IMR-90 (cell line): ENCODE data around the gene DUSP9. TPM values are rescaled to one million over a fixed set of nuclear protein-coding genes. Genes with fewer than 3 reads are reported as not detected.

Source experiments
- ATAC-seq: fragments of 200-7000 bp; cut with Tn5 transposase; 2 replicates; pipeline ENCODE4 v1.9.1; 2020; ENCODE audit warnings: low read depth, mild to moderate bottlenecking, moderate library complexity
- BruUV-seq: library from RNA; stranded (reverse); fragments of 400-500 nt; replicated peaks from 2 replicates; lab custom pipeline; 2021; lab: Mats Ljungman, UMichigan
- CTCF ChIA-PET: fragments of 300-600 bp; formaldehyde crosslinking; extraction: SDS; loops from one replicate; lab custom pipeline; 2021; ENCODE audit warnings: antibody characterized with exemption; lab: Yijun Ruan, JAX
- POLR2A ChIA-PET: fragments of 300-600 bp; sonication (Branson Sonifier 250); formaldehyde crosslinking; loops from one replicate; lab custom pipeline; 2022; ENCODE audit warnings: antibody characterized with exemption; ENCODE audit not compliant: unreplicated experiment; lab: Charles Lee
- DNase-seq: peaks from one replicate; pipeline ENCODE4 v3.0.0; 2013
- H2AFZ ChIP-seq: replicated peaks from 2 replicates; pipeline ENCODE3; 2013; ENCODE audit warnings: low read length, mild to moderate bottlenecking; ENCODE audit not compliant: poor library complexity
- H2AK5ac ChIP-seq: 2 replicates; pipeline ENCODE4 v1.6.1; 2013; ENCODE audit warnings: low read depth, low read length, inconsistent platforms
- H2AK9ac ChIP-seq: replicated peaks from 2 replicates; pipeline ENCODE3; 2013; ENCODE audit warnings: mild to moderate bottlenecking, low read depth, low read length, moderate library complexity; ENCODE audit not compliant: poor library complexity
- H2BK120ac ChIP-seq: 2 replicates; pipeline ENCODE4 v1.6.1; 2013; ENCODE audit warnings: low read depth, low read length, inconsistent platforms
- H2BK15ac ChIP-seq: 3 replicates; pipeline ENCODE4 v1.6.1; 2013; ENCODE audit warnings: low read depth, low read length, inconsistent platforms
- H2BK20ac ChIP-seq: 2 replicates; pipeline ENCODE4 v1.6.1; 2013; ENCODE audit warnings: low read depth, mild to moderate bottlenecking, inconsistent platforms, low read length, moderate library complexity
- H2BK5ac ChIP-seq: 2 replicates; pipeline ENCODE4 v1.6.1; 2013; ENCODE audit warnings: mild to moderate bottlenecking, low read depth, low read length, inconsistent platforms; ENCODE audit not compliant: poor library complexity, severe bottlenecking
- H3K14ac ChIP-seq: replicated peaks from 2 replicates; pipeline ENCODE4 v1.6.1; 2013; ENCODE audit warnings: low read depth, low read length, inconsistent platforms
- H3K18ac ChIP-seq: 2 replicates; pipeline ENCODE4 v1.6.1; 2013; ENCODE audit warnings: low read depth, low read length, control low read depth
- H3K23ac ChIP-seq: 2 replicates; pipeline ENCODE4 v1.6.1; 2013; ENCODE audit warnings: low read depth, low read length, inconsistent platforms
- H3K27ac ChIP-seq: 2 replicates; pipeline ENCODE4 v1.5.1; 2013; ENCODE audit warnings: mild to moderate bottlenecking, control low read depth, low read length; ENCODE audit not compliant: insufficient read depth
- H3K27me3 ChIP-seq: 2 replicates; pipeline ENCODE4 v1.6.1; 2013; ENCODE audit warnings: low read length; ENCODE audit not compliant: control insufficient read depth, insufficient read depth
- H3K36me3 ChIP-seq: 2 replicates; pipeline ENCODE4 v1.6.1; 2013; ENCODE audit warnings: low read length, mixed read lengths; ENCODE audit not compliant: control insufficient read depth, insufficient read depth
- H3K4ac ChIP-seq: 2 replicates; pipeline ENCODE4 v1.6.1; 2013; ENCODE audit warnings: low read depth, low read length, inconsistent platforms
- H3K4me1 ChIP-seq: 2 replicates; pipeline ENCODE4 v1.6.1; 2013; ENCODE audit warnings: low read length, mixed read lengths; ENCODE audit not compliant: control insufficient read depth, insufficient read depth
- H3K4me2 ChIP-seq: 2 replicates; pipeline ENCODE4 v1.6.1; 2013; ENCODE audit warnings: low read depth, mild to moderate bottlenecking, control low read depth, low read length, moderate library complexity
- H3K4me3 ChIP-seq: 2 replicates; pipeline ENCODE4 v1.5.1; 2013; ENCODE audit warnings: low read depth, mild to moderate bottlenecking, control low read depth, low read length, moderate library complexity; ENCODE audit not compliant: insufficient read depth
- H3K56ac ChIP-seq: 2 replicates; pipeline ENCODE4 v1.6.1; 2013; ENCODE audit warnings: low read length, inconsistent platforms; ENCODE audit not compliant: insufficient read depth; ENCODE audit errors: extremely low read depth
- H3K79me1 ChIP-seq, 2 experiments: 2 replicates each; pipeline ENCODE4 v1.6.1; 2013; ENCODE audit warnings: low read length in 2 of 2, inconsistent platforms in 1 of 2, low read depth in 1 of 2
- H3K9ac ChIP-seq: 2 replicates; pipeline ENCODE4 v1.6.1; 2013; ENCODE audit warnings: low read depth, low read length, control low read depth
- H3K9me1 ChIP-seq: 2 replicates; pipeline ENCODE4 v1.6.1; 2013; ENCODE audit warnings: low read length, inconsistent platforms; ENCODE audit not compliant: insufficient read depth
- H3K9me3 ChIP-seq: 2 replicates; pipeline ENCODE4 v1.6.1; 2013; ENCODE audit warnings: low read length; ENCODE audit not compliant: control insufficient read depth, insufficient read depth
- H4K20me1 ChIP-seq: 2 replicates; pipeline ENCODE4 v1.6.1; 2013; ENCODE audit warnings: low read length, inconsistent platforms; ENCODE audit not compliant: insufficient read depth
- H4K5ac ChIP-seq: 2 replicates; pipeline ENCODE4 v1.6.1; 2013; ENCODE audit warnings: mild to moderate bottlenecking, low read depth, low read length, control low read depth
- H4K8ac ChIP-seq, 2 experiments: 2 replicates each; pipeline ENCODE4 v1.6.1; 2013; ENCODE audit warnings: low read depth in 2 of 2, low read length in 2 of 2, control low read depth in 1 of 2, inconsistent platforms in 1 of 2
- H4K91ac ChIP-seq: 2 replicates; pipeline ENCODE4 v1.6.1; 2013; ENCODE audit warnings: low read depth, low read length, inconsistent platforms; ENCODE audit not compliant: insufficient read depth
- BHLHE40 ChIP-seq: fragments of 150-350 bp; IDR thresholded peaks from 2 replicates; pipeline ENCODE4 v1.6.1; 2016; ENCODE audit warnings: mild to moderate bottlenecking, low read depth, low read length
- CHD1 ChIP-seq: IDR thresholded peaks from 2 replicates; pipeline ENCODE4 v1.6.1; 2012; ENCODE audit warnings: low read depth, low read length, improper control_type of control experiment
- FOS ChIP-seq: fragments of 150-350 bp; IDR thresholded peaks from 2 replicates; pipeline ENCODE4 v1.6.1; 2016; ENCODE audit warnings: low read depth, low read length
- MAZ ChIP-seq: IDR thresholded peaks from 2 replicates; pipeline ENCODE4 v1.6.1; 2012; ENCODE audit warnings: low read depth, mild to moderate bottlenecking, low read length, improper control_type of control experiment, moderate library complexity, borderline replicate concordance
- POLR2A ChIP-seq: IDR thresholded peaks from 2 replicates; pipeline ENCODE4 v1.6.1; 2012; ENCODE audit warnings: mild to moderate bottlenecking, low read depth, low read length
- RAD21 ChIP-seq: IDR thresholded peaks from 2 replicates; pipeline ENCODE4 v1.6.1; 2012; ENCODE audit warnings: low read length, improper control_type of control experiment
- RFX5 ChIP-seq: IDR thresholded peaks from 2 replicates; pipeline ENCODE4 v1.8.0; 2012; ENCODE audit warnings: low read depth, mild to moderate bottlenecking, low read length, moderate library complexity
- WGBS, 2 experiments: methylation state at CpG; one replicate each; pipeline versions ENCODE4 v1.1.5 to v1.1.7; 2013; ENCODE audit warnings: missing lambda C conversion rate in 2 of 2; ENCODE audit not compliant: insufficient read length in 1 of 2; ENCODE audit errors: extremely low coverage in 2 of 2; 5-methylcytosine and 5-hydroxymethylcytosine counted together
- dilution Hi-C: fragments of 300-500 bp; cut with HindIII; formaldehyde crosslinking; loops from one replicate; pipeline ENCODE4 v1.14.3; 2018; ENCODE audit warnings: low sequenced_read_pairs; ENCODE audit not compliant: unreplicated experiment
- in situ Hi-C: fragments of 300-500 bp; cut with MboI; formaldehyde crosslinking; loops from 3 replicates; pipeline ENCODE4 v1.14.3; 2019; ENCODE audit warnings: low sequenced_read_pairs, inconsistent platforms, mixed read lengths
- intact Hi-C: fragments of 100-400 bp; cut with micrococcal nuclease; formaldehyde crosslinking; loops from 2 replicates; pipeline ENCODE4 v1.10.0; 2022
- polyA plus RNA-seq, 3 experiments: library from polyadenylated mRNA; depleted of rRNA; stranded (reverse); fragments of >200 nt; gene quantifications; 2 replicates each; pipeline ENCODE4 v1.2.3, GENCODE V29; 2012; ENCODE audit warnings: low replicate concordance in 1 of 3
- total RNA-seq: library from RNA; depleted of rRNA; stranded (reverse); fragments of >200 nt; gene quantifications from 2 replicates; pipeline ENCODE4 v1.2.3, GENCODE V29; 2012
- TF ChIP-seq, protein P1 (sequence below): fragments of 150-350 bp; IDR thresholded peaks from 2 replicates; pipeline ENCODE4 v1.6.1; 2016; ENCODE audit warnings: low read depth, mild to moderate bottlenecking, low read length, moderate library complexity, borderline replicate concordance

The DUSP9 gene
- total and polyA plus RNA-seq, 2 of the 4 experiments (the other 2 are of a cell fraction), result under 0.01 to 0.09 TPM

DNA sequence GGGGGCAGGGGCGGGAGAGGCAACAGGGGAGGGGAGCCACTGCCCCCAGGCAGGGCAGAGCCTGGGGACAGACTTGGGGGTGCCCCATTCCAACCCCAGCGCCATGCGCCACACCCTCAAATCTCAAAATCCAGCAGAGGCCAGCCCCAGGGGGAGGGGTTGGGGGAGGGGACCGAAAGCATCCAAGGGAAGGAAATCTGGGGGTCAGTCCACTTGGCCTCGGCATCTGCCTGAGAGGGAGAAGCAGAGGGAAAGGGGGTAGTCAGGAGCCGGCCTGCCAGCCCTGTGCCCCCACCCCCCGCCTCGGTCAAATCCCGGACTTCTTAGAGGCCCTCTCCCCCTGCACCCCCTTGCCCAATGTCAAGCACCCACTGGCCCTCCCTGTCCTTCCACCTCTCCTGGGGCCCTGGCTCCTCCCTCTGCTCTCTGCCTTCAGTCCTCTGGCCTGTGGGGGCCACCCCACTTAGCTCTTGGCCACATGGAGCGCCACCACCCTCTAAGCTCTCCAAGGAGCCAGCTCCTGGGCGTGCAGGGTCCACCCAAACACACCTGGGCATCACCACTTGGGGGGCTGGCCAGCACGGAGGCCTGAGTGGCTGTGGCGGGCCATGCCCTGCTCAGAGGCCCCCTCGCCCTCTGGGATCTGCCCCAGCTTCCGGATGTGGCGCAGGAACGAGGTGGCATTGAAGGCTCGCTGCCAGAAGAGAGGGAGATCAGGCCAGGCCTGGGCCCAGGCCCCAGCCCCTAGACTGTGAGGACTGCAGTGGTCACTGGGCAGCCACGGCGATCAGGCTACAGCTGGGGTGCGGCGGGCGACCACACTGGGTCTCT, 23.1 kb downstream of the DUSP9 start:
- H3K18ac ChIP-seq, result no peak overlapping the region
- no peak overlapping the region for H2AK9ac ChIP-seq
- intact Hi-C loops (loop anchor here (5.0 kb wide), 2 partner anchors 638 to 728 kb away; no protein-coding TSS in a partner anchor), in situ Hi-C loops (loop anchor here (5.0 to 25.0 kb wide), 2 partner anchors 113 to 708 kb away; no protein-coding TSS in a partner anchor), dilution Hi-C loops (no loop called here)
- DNase-seq (no peak), ATAC-seq (no peak)
- no peak overlapping the region for H4K91ac ChIP-seq
- H2BK20ac ChIP-seq, result no peak overlapping the region
- H2BK5ac ChIP-seq, result no peak overlapping the region
- 76% methylated on average over 6 of the region's 23 CpGs; no CpG with 5 or more reads in 1 of the 2 experiments for WGBS, 2 experiments
- H3K4ac ChIP-seq, result no peak overlapping the region
- no peak overlapping the region for H3K9ac ChIP-seq
- H3K4me2 ChIP-seq, result no peak overlapping the region
- no peak overlapping the region for H3K27ac ChIP-seq
- no peak overlapping the region for H2BK15ac ChIP-seq
- H3K4me3 ChIP-seq, result no peak overlapping the region
- no TSS peak for BruUV-seq
- no peak overlapping the region for H3K14ac ChIP-seq
- peaks cover 6% of the 10 kb centered on the region for H3K9me3 ChIP-seq
- no peaks in the 10 kb centered on the region for H3K4me1 ChIP-seq
- no peak for TF ChIP-seq MAZ
- no peak for TF ChIP-seq BHLHE40
- TF ChIP-seq POLR2A, result no peak
- no peak for TF ChIP-seq RAD21
- TF ChIP-seq, protein P1, sequence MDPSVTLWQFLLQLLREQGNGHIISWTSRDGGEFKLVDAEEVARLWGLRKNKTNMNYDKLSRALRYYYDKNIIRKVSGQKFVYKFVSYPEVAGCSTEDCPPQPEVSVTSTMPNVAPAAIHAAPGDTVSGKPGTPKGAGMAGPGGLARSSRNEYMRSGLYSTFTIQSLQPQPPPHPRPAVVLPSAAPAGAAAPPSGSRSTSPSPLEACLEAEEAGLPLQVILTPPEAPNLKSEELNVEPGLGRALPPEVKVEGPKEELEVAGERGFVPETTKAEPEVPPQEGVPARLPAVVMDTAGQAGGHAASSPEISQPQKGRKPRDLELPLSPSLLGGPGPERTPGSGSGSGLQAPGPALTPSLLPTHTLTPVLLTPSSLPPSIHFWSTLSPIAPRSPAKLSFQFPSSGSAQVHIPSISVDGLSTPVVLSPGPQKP, result no peak
- no peak for TF ChIP-seq CHD1
- TF ChIP-seq RFX5, result no peak
- TF ChIP-seq FOS, result no peak
- no peak overlapping the region for H4K5ac ChIP-seq
- H2BK120ac ChIP-seq, result no peak overlapping the region
- ChIA-PET POLR2A (no interaction called here), CTCF (interaction anchor here (1.1 kb wide), 1 partner anchor 131 kb away, joined by 3 read pairs; no protein-coding TSS in a partner anchor)
- H4K8ac ChIP-seq, result no peak overlapping the region
- H2AK5ac ChIP-seq, result no peak overlapping the region
- no peak overlapping the region for H2AFZ ChIP-seq
- no peaks in the 10 kb centered on the region; the same call in 1 of the 2 replicates for H4K20me1 ChIP-seq
- peaks cover 30% of the 10 kb centered on the region for H3K27me3 ChIP-seq
- H3K79me1 ChIP-seq, result no peaks in the 10 kb centered on the region
- no peak overlapping the region for H3K23ac ChIP-seq
- H3K56ac ChIP-seq, result no peak overlapping the region
- no peaks in the 10 kb centered on the region; the same call in 1 of the 2 replicates for H3K9me1 ChIP-seq
- H3K36me3 ChIP-seq, result no peaks in the 10 kb centered on the region
